Keratinocyte (primary cell): ENCODE data around the gene ZNF524.

Experiments used
- CTCF ChIP-seq, 3 experiments: IDR thresholded peaks in 1 of 3; conservative IDR thresholded peaks in 1 of 3; optimal IDR thresholded peaks in 1 of 3; 2 replicates in 2 of 3; 3 replicates in 1 of 3; pipeline versions ENCODE3 to v1.5.1; 2011; ENCODE audit warnings: low read length in 3 of 3, mild to moderate bottlenecking in 3 of 3, moderate library complexity in 2 of 3, control low read depth in 1 of 3, inconsistent platforms in 1 of 3; ENCODE audit not compliant: insufficient read depth in 2 of 3; ENCODE audit errors: extremely low read depth in 1 of 3
- EZH2 ChIP-seq: IDR thresholded peaks from one replicate; pipeline ENCODE4 v1.6.1; 2012; ENCODE audit warnings: inconsistent platforms, mild to moderate bottlenecking, low read length, moderate library complexity

GRCh38 chr19:55649268-55650125 is 49.4 kb downstream of the ZNF524 start:
- TF ChIP-seq EZH2 = no peak
- TF ChIP-seq CTCF (optimal IDR thresholded peaks at IDR 0.05 in 1 of 3, IDR thresholded peaks at IDR 0.05 in 1 of 3, conservative IDR thresholded peaks at IDR 0.05 in 1 of 3; ENCODE audit: extremely low read depth in 1 of 3, insufficient read depth in 2 of 3, low read length in 3 of 3) = no peak
